Measurements from ENCODE around the gene ENKD1.

DNA sequence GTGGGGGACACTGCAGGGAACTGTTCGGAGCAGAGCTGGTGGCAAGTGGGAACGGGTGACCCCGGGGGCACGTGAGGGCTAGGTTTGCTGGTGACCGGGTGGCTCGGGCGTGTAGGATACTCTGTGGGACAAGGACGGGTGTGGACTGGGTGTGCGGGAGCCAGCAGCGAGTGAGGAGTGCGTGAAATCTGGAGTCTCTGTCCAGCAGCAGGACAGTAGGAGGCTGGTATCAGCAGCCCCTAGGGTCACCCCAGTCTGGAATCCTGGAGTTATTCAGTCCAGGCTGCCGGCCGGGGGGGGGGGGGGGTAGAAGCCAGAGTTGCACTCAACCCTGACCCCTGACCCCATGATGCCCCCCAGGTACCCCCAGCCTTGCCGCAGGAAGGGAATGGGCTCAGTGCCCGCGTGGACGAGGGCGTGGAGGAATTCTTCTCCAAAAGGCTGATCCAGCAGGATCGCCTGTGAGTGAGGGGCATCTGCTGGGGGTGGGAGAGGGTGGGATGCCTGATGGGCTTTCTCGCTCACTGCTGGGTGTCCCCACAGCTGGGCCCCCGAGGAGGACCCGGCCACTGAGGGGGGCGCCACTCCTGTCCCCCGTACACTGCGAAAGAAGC lies 12.7 kb downstream of the ENKD1 start:
- TF ChIP-seq CTCF (IDR thresholded peaks at IDR 0.05) (no peak), EP300 (IDR thresholded peaks at IDR 0.05) (no peak)

Data from upper lobe of left lung (tissue), 4 donors.